Muscle layer of colon (tissue), 2 donors: ENCODE results near the gene SLC1A4.
"Not testable (repeated sequence)": the region's sequence is repeated elsewhere in the genome, so short reads cannot be mapped to it uniquely, and the experiment has no call there.

Source experiments
- H3K27ac ChIP-seq: one replicate; pipeline ENCODE4 v1.7.0; 2013; ENCODE audit warnings: low read depth, mild to moderate bottlenecking, low read length, moderate library complexity
- H3K27me3 ChIP-seq, 2 donors: one replicate each; pipeline ENCODE4 v1.7.0; 2013; ENCODE audit warnings: low read length in 2 of 2, mild to moderate bottlenecking in 2 of 2; ENCODE audit not compliant: insufficient read depth in 2 of 2, control insufficient read depth in 1 of 2
- H3K36me3 ChIP-seq: one replicate; pipeline ENCODE4 v1.7.0; 2013; ENCODE audit warnings: mild to moderate bottlenecking, low read length; ENCODE audit not compliant: insufficient read depth
- H3K4me1 ChIP-seq: one replicate; pipeline ENCODE4 v1.7.0; 2013; ENCODE audit warnings: mild to moderate bottlenecking, low read length; ENCODE audit not compliant: insufficient read depth
- H3K4me3 ChIP-seq, 2 donors: one replicate each; pipeline ENCODE4 v1.7.0; 2013; ENCODE audit warnings: low read length in 2 of 2, low read depth in 1 of 2, mild to moderate bottlenecking in 1 of 2, moderate library complexity in 1 of 2
- H3K9ac ChIP-seq: one replicate; pipeline ENCODE4 v1.7.0; 2013; ENCODE audit warnings: low read length
- H3K9me3 ChIP-seq: one replicate; pipeline ENCODE4 v1.7.0; 2013; ENCODE audit warnings: mild to moderate bottlenecking, low read length
- donor health status: abdominal sarcoma.
- donor health status: Adenocarcinoma of cecum.

Gene SLC1A4

GRCh38 chr2:64999754-65000153 is 10.6 kb downstream of the SLC1A4 start:
- Histone ChIP-seq H3K27ac (no peak overlapping the region), H3K9ac (no peak overlapping the region), H3K9me3 (no peaks in the 10 kb centered on the region), H3K4me1 (peaks cover 7% of the 10 kb centered on the region), H3K36me3 (no peaks in the 10 kb centered on the region), H3K27me3 (no peaks in the 10 kb centered on the region), H3K4me3 (no peak overlapping the region)

- H3K27ac ChIP-seq, result no peak overlapping the region
- H3K36me3 ChIP-seq, result no peaks in the 10 kb centered on the region
Measured at GRCh38 chr2:65000644-65001043, 11.4 kb downstream of the SLC1A4 start.

GRCh38 chr2:65003037-65003436 is 13.8 kb downstream of the SLC1A4 start:
- Histone ChIP-seq H3K4me3 (no peak overlapping the region), H3K27ac (no peak overlapping the region), H3K9ac (no peak overlapping the region), H3K27me3 (no peaks in the 10 kb centered on the region), H3K9me3 (no peaks in the 10 kb centered on the region), H3K36me3 (no peaks in the 10 kb centered on the region), H3K4me1 (peaks cover 7% of the 10 kb centered on the region)

More at GRCh38 chr2:65000644-65001043, 11.4 kb downstream of the SLC1A4 start:
- H3K9me3 ChIP-seq, result no peaks in the 10 kb centered on the region
- peaks cover 7% of the 10 kb centered on the region for H3K4me1 ChIP-seq
- H3K27me3 ChIP-seq, result no peaks in the 10 kb centered on the region
- H3K9ac ChIP-seq, result no peak overlapping the region
- H3K4me3 ChIP-seq, result no peak overlapping the region

- not testable (repeated sequence) for H3K36me3 ChIP-seq, H3K4me1 ChIP-seq, H3K9ac ChIP-seq, H3K27me3 ChIP-seq, H3K9me3 ChIP-seq, H3K4me3 ChIP-seq, H3K27ac ChIP-seq
Measured at GRCh38 chr2:65004232-65004631, 15.0 kb downstream of the SLC1A4 start.

GRCh38 chr2:65013776-65014175 is 24.6 kb downstream of the SLC1A4 start:
- no peak overlapping the region for H3K27ac ChIP-seq
- no peaks in the 10 kb centered on the region for H3K4me1 ChIP-seq
- peaks cover 8% of the 10 kb centered on the region for H3K36me3 ChIP-seq
- no peak overlapping the region for H3K4me3 ChIP-seq
- no peaks in the 10 kb centered on the region for H3K9me3 ChIP-seq
- H3K27me3 ChIP-seq, result no peaks in the 10 kb centered on the region
- H3K9ac ChIP-seq, result no peak overlapping the region

- Histone ChIP-seq H3K36me3 (peaks cover 8% of the 10 kb centered on the region), H3K4me1 (no peaks in the 10 kb centered on the region), H3K27ac (no peak overlapping the region), H3K27me3 (no peaks in the 10 kb centered on the region), H3K9me3 (no peaks in the 10 kb centered on the region), H3K4me3 (no peak overlapping the region), H3K9ac (no peak overlapping the region)
Measured at GRCh38 chr2:65015731-65016130, 26.5 kb downstream of the SLC1A4 start.

GRCh38 chr2:65016789-65017188 is 27.6 kb downstream of the SLC1A4 start:
- Histone ChIP-seq H3K4me1 (no peaks in the 10 kb centered on the region), H3K9me3 (no peaks in the 10 kb centered on the region), H3K4me3 (no peak overlapping the region), H3K9ac (no peak overlapping the region), H3K27me3 (no peaks in the 10 kb centered on the region), H3K36me3 (peaks cover 11% of the 10 kb centered on the region), H3K27ac (no peak overlapping the region)

GRCh38 chr2:65017335-65017734 is 28.1 kb downstream of the SLC1A4 start:
- Histone ChIP-seq H3K36me3 (peaks cover 11% of the 10 kb centered on the region), H3K4me1 (no peaks in the 10 kb centered on the region), H3K4me3 (no peak overlapping the region), H3K9ac (no peak overlapping the region), H3K27ac (no peak overlapping the region), H3K9me3 (no peaks in the 10 kb centered on the region), H3K27me3 (no peaks in the 10 kb centered on the region)

- no peak overlapping the region for H3K9ac ChIP-seq
- H3K27ac ChIP-seq, result no peak overlapping the region
- no peak overlapping the region for H3K4me3 ChIP-seq
- H3K4me1 ChIP-seq, result no peaks in the 10 kb centered on the region
- H3K9me3 ChIP-seq, result no peaks in the 10 kb centered on the region
- peaks cover 11% of the 10 kb centered on the region for H3K36me3 ChIP-seq
- H3K27me3 ChIP-seq, result no peaks in the 10 kb centered on the region
Measured at GRCh38 chr2:65018141-65018582, 29.0 kb downstream of the SLC1A4 start.

- H3K27ac ChIP-seq, result no peak overlapping the region
- peaks cover 11% of the 10 kb centered on the region for H3K36me3 ChIP-seq
- no peaks in the 10 kb centered on the region for H3K27me3 ChIP-seq
- no peak overlapping the region for H3K4me3 ChIP-seq
- H3K4me1 ChIP-seq, result no peaks in the 10 kb centered on the region
- no peak overlapping the region for H3K9ac ChIP-seq
- no peaks in the 10 kb centered on the region for H3K9me3 ChIP-seq
Measured at GRCh38 chr2:65019010-65019409, 29.8 kb downstream of the SLC1A4 start.

GRCh38 chr2:65019675-65020195 is 30.5 kb downstream of the SLC1A4 start:
- Histone ChIP-seq H3K4me3 (no peak overlapping the region), H3K9me3 (no peaks in the 10 kb centered on the region), H3K27me3 (no peaks in the 10 kb centered on the region), H3K36me3 (peaks cover 11% of the 10 kb centered on the region), H3K9ac (no peak overlapping the region), H3K4me1 (no peaks in the 10 kb centered on the region), H3K27ac (no peak overlapping the region)

- H3K4me3 ChIP-seq, H3K27me3 ChIP-seq, H3K9me3 ChIP-seq, H3K9ac ChIP-seq, H3K4me1 ChIP-seq, H3K27ac ChIP-seq: not testable (repeated sequence)
- peaks cover 11% of the 10 kb centered on the region for H3K36me3 ChIP-seq
Measured at GRCh38 chr2:65020251-65020650, 31.1 kb downstream of the SLC1A4 start.
